Esophagus muscularis mucosa (tissue), 4 donors: ENCODE data around the gene SCGB2A2. TPM values are rescaled to one million over a fixed set of nuclear protein-coding genes. Genes with fewer than 3 reads are reported as not detected.

ENCODE experiments used
- DNase-seq: peaks from one replicate; pipeline ENCODE4 v3.0.0-alpha.2; 2017; ENCODE audit errors: extremely low spot score
- H3K27ac ChIP-seq, 4 donors: fragments of 200-600 bp; sonication (generic); replicated peaks in 1 of 4; 1 replicate in 3 of 4; 2 replicates in 1 of 4; pipeline ENCODE4 v1.5.1; 2016 to 2019; ENCODE audit warnings: mild to moderate bottlenecking in 1 of 4
- H3K27me3 ChIP-seq, 4 donors: fragments of 200-600 bp; sonication (generic); one replicate each; pipeline versions ENCODE4 v1.5.1 to v1.6.0; 2016 to 2019
- H3K36me3 ChIP-seq, 4 donors: fragments of 200-600 bp; sonication (generic); one replicate each; pipeline ENCODE4 v1.5.1; 2016 to 2019
- H3K4me1 ChIP-seq, 4 donors: fragments of 200-600 bp; sonication (generic); one replicate each; pipeline ENCODE4 v1.5.1; 2016 to 2019
- H3K4me3 ChIP-seq, 4 donors: fragments of 200-600 bp; sonication (generic); 1 replicate in 2 of 4; 2 replicates in 2 of 4; pipeline ENCODE4 v1.5.1; 2016 to 2019; ENCODE audit warnings: mild to moderate bottlenecking in 4 of 4, moderate library complexity in 1 of 4
- H3K9me3 ChIP-seq, 4 donors: fragments of 200-600 bp; sonication (generic); 1 replicate in 3 of 4; 2 replicates in 1 of 4; pipeline ENCODE4 v1.5.1; 2016 to 2019
- CTCF ChIP-seq, 3 experiments: fragments of 200-600 bp in 2 of 3; fragments of 450-650 bp in 1 of 3; sonication (generic) in 2 of 3; IDR thresholded peaks; one replicate each; pipeline ENCODE4 v1.5.1; 2017 to 2019; ENCODE audit warnings: antibody characterized with exemption in 3 of 3, mild to moderate bottlenecking in 2 of 3, moderate library complexity in 1 of 3
- EP300 ChIP-seq: sonication (generic); formaldehyde crosslinking; IDR thresholded peaks from one replicate; pipeline ENCODE4 v1.6.1; 2017; ENCODE audit warnings: antibody characterized with exemption
- POLR2A ChIP-seq: fragments of 450-650 bp; IDR thresholded peaks from one replicate; pipeline ENCODE4 v1.6.1; 2017; ENCODE audit warnings: antibody characterized with exemption, moderate library complexity, mild to moderate bottlenecking, low read depth
- POLR2AphosphoS5 ChIP-seq, 2 donors: sonication (generic); formaldehyde crosslinking; IDR thresholded peaks; one replicate each; pipeline ENCODE4 v1.6.1; 2017; ENCODE audit warnings: antibody characterized with exemption in 2 of 2
- WGBS: methylation state at CpG from one replicate; pipeline ENCODE4 v1.1.5; 2018; 5-methylcytosine and 5-hydroxymethylcytosine counted together
- intact Hi-C: fragments of 100-400 bp; cut with DNase I; formaldehyde crosslinking; loops from one replicate; pipeline ENCODE4 v1.15.1; 2023
- total RNA-seq, 4 donors: library from RNA; depleted of rRNA; stranded (reverse); fragments of >200 nt; gene quantifications; one replicate each; pipeline versions ENCODE4 v1.1.0 to v1.2.1, GENCODE V29; 2016

SCGB2A2 gene
- total RNA-seq, 4 donors from 2014 or later, result not detected

DNA sequence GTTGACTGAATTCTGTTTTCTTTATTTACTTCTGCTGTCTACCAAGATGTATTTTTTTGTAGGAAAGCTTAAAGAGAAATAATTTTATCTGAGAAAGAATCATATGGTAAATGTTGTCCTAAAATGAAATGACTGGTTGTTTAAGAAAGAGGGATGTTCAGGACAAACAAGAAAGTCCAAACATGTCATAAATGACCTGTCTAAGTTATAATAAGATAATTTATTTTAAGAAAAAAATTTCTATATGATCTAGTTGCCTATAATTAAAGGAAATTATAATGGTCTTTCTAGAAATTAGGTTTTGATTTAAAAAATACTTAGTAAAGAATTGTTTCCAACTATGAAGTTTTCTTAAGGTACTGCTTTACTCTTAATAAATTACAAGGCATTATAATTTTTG is 10.5 kb downstream of the SCGB2A2 start:
- Histone ChIP-seq H3K4me3 (no peak overlapping the region), H3K9me3 (no peaks in the 10 kb centered on the region), H3K27me3 (no peaks in the 10 kb centered on the region), H3K36me3 (no peaks in the 10 kb centered on the region), H3K27ac (no peak overlapping the region), H3K4me1 (no peaks in the 10 kb centered on the region)
- no peak for DNase-seq
- TF ChIP-seq POLR2AphosphoS5 (IDR thresholded peaks at IDR 0.05) (no peak), EP300 (no peak), POLR2A (no peak), CTCF (IDR thresholded peaks at IDR 0.05) (no peak)
- intact Hi-C loops, result no loop called here

DNA sequence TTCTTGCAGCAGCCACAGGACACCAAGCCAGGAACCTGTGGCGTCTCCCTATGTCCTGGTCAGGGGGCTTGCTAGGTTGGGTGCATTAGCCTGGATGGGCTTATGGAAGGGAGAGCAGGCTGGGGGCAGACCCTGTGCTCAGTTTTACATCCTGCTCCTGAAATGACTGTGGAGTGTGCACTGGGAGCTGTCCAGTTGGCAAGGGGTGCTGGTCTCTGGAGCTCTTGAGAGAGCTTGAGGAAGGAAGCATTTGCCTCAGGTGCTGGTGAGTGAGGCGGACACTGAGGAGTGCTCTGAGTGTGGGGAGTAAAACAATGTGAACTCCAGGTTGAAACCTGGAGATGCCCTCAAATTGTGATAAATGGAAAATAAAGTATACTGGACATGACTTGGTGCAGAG is 25.5 kb downstream of the SCGB2A2 start:
- WGBS, result 42% methylated on average over 2 of the region's 2 CpGs
- no peak for DNase-seq
- peaks cover 0 to 27% (median 0%) of the 10 kb centered on the region in 4 donors for H3K27me3 ChIP-seq
- intact Hi-C loops, result no loop called here
- no peak for TF ChIP-seq POLR2A
- TF ChIP-seq CTCF (IDR thresholded peaks at IDR 0.05), result no peak
- TF ChIP-seq EP300, result no peak
- no peak for TF ChIP-seq POLR2AphosphoS5 (IDR thresholded peaks at IDR 0.05)
- no peaks in the 10 kb centered on the region for H3K9me3 ChIP-seq
- H3K27ac ChIP-seq, result no peak overlapping the region
- H3K4me1 ChIP-seq, result no peaks in the 10 kb centered on the region
- no peak overlapping the region for H3K4me3 ChIP-seq
- no peaks in the 10 kb centered on the region for H3K36me3 ChIP-seq

DNA sequence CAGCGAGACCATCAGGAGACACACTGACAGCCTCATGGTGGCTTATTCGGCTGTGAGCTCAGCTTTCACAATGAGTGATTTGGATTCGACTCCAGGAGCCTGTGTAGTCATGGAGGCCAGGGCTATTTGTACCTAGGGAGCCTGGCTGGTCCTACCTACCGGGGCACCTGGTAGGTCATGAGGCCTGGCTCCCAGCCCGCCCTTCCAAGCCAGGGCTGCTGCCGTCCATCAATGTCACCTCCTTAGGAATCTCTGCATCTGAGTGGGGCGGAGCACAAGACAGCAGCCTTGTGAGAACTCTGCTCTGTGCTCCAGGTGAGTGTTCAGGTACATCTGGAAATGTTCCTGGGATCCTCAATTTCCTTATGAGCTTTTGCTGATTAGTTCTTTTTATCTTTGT is 29.0 kb downstream of the SCGB2A2 start, which contains the start of gene SCGB1D4:
SCGB1D4 (minus strand) TSS at position 101 of the 400 bp plus-strand sequence; CDS start at position 36, 65 bp downstream.
- H3K4me3 ChIP-seq, result no peak within 1 kb of the TSS
- H3K9me3 ChIP-seq, result no peaks in the 10 kb centered on the region
- intact Hi-C loops, result no loop called here
- H3K36me3 ChIP-seq, result no peaks in the 10 kb centered on the region
- TF ChIP-seq POLR2A (no peak), EP300 (no peak), POLR2AphosphoS5 (IDR thresholded peaks at IDR 0.05) (no peak), CTCF (IDR thresholded peaks at IDR 0.05) (no peak)
- no peak within 1 kb of the TSS for H3K27ac ChIP-seq
- H3K4me1 ChIP-seq, result no peaks in the 10 kb centered on the region
- no peak for DNase-seq
- H3K27me3 ChIP-seq, result peaks cover 0 to 22% (median 0%) of the 10 kb centered on the region in 4 donors
- WGBS, result 73% methylated on average over 4 of the region's 7 CpGs

- intact Hi-C loops, result no loop called here
- H3K4me1 ChIP-seq, result peaks cover 0 to 5% (median 2%) of the 10 kb centered on the region in 4 donors
- peaks cover 0 to 13% (median 6%) of the 10 kb centered on the region in 4 donors for H3K9me3 ChIP-seq
- H3K27ac ChIP-seq, result no peak overlapping the region
- H3K27me3 ChIP-seq, result peaks cover 0 to 18% (median 0%) of the 10 kb centered on the region in 4 donors
- DNase-seq, result no peak
- 20% methylated on average over 6 of the region's 6 CpGs for WGBS
- TF ChIP-seq POLR2AphosphoS5 (IDR thresholded peaks at IDR 0.05) (no peak), CTCF (IDR thresholded peaks at IDR 0.05) (no peak), POLR2A (no peak), EP300 (no peak)
- no peaks in the 10 kb centered on the region for H3K36me3 ChIP-seq
- no peak overlapping the region for H3K4me3 ChIP-seq
Measured at GRCh38 chr11:62306227-62306626, 36.3 kb downstream of the SCGB2A2 start.

DNA sequence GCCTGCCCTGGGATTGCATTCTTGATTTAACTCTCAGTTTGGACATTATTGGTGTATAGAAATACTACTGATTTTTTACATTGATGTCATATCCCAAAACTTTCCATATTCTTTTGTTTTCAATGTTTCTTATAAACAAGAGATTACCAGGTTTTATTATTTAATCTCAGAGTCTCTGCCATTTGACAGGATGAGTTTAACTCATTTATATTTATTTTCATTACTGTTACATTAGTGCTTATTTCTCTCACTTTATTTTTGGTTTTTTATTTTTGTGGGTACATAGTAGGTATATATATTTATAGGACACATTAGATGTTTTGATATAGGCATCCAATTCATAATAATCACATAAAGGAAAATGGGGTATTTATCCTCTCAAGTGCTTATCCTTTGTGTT is 38.0 kb downstream of the SCGB2A2 start:
- Histone ChIP-seq H3K4me1 (peaks cover 0 to 7% (median 2%) of the 10 kb centered on the region in 4 donors), H3K9me3 (peaks cover 0 to 13% (median 6%) of the 10 kb centered on the region in 4 donors), H3K4me3 (no peak overlapping the region), H3K36me3 (no peaks in the 10 kb centered on the region), H3K27me3 (peaks cover 0 to 32% (median 0%) of the 10 kb centered on the region in 4 donors), H3K27ac (no peak overlapping the region)
- TF ChIP-seq CTCF (IDR thresholded peaks at IDR 0.05) (no peak), POLR2AphosphoS5 (IDR thresholded peaks at IDR 0.05) (no peak), POLR2A (no peak), EP300 (no peak)
- DNase-seq, result no peak
- intact Hi-C loops, result no loop called here
